Measurements from ENCODE around the gene C16orf96. TPM values are rescaled to one million over a fixed set of nuclear protein-coding genes. Genes with fewer than 3 reads are reported as not detected.

C16orf96 gene
- total RNA-seq, 2 donors from 2014 or later: 0.08 TPM; not detected in 1

GRCh38 chr16:4552541-4552940, 3.6 kb upstream of the C16orf96 start:
- Histone ChIP-seq H3K9ac (ENCODE audit: low read depth in 2 of 2, low read length in 2 of 2) (no peak overlapping the region), H3K4me1 (no peaks in the 10 kb centered on the region), H3K36me3 (no peaks in the 10 kb centered on the region), H3K9me3 (no peaks in the 10 kb centered on the region), H3K27ac (no peak overlapping the region), H3K4me3 (no peak overlapping the region), H3K27me3 (no peaks in the 10 kb centered on the region)
- no peak for TF ChIP-seq CTCF (IDR thresholded peaks at IDR 0.05)
- intact Hi-C loops (cut with DNase I): no loop called here
- DNase-seq: no peak

GRCh38 chr16:4556580-4556979, 440 bp downstream of the C16orf96 start:
- intact Hi-C loops (cut with DNase I): no loop called here
- Histone ChIP-seq H3K36me3 (no peaks in the 10 kb centered on the region), H3K9me3 (no peaks in the 10 kb centered on the region), H3K27me3 (no peaks in the 10 kb centered on the region), H3K27ac (no peak overlapping the region), H3K9ac (ENCODE audit: low read depth in 2 of 2, low read length in 2 of 2) (no peak overlapping the region), H3K4me3 (no peak overlapping the region), H3K4me1 (no peaks in the 10 kb centered on the region)
- no peak for DNase-seq
- no peak for TF ChIP-seq CTCF (IDR thresholded peaks at IDR 0.05)

- Histone ChIP-seq H3K27ac (no peak overlapping the region), H3K4me3 (no peak overlapping the region), H3K9ac (ENCODE audit: low read depth in 2 of 2, low read length in 2 of 2) (no peak overlapping the region), H3K36me3 (no peaks in the 10 kb centered on the region), H3K4me1 (no peaks in the 10 kb centered on the region), H3K9me3 (no peaks in the 10 kb centered on the region), H3K27me3 (no peaks in the 10 kb centered on the region)
- DNase-seq: no peak
- intact Hi-C loops (cut with DNase I): no loop called here
- TF ChIP-seq CTCF (IDR thresholded peaks at IDR 0.05): no peak
Observed at GRCh38 chr16:4557973-4558372, 1.8 kb downstream of the C16orf96 start.

GRCh38 chr16:4561596-4561995, 5.5 kb downstream of the C16orf96 start:
- TF ChIP-seq CTCF (IDR thresholded peaks at IDR 0.05): no peak
- Histone ChIP-seq H3K4me1 (no peaks in the 10 kb centered on the region), H3K4me3 (no peak overlapping the region), H3K27ac (no peak overlapping the region), H3K27me3 (no peaks in the 10 kb centered on the region), H3K9me3 (no peaks in the 10 kb centered on the region), H3K9ac (ENCODE audit: low read depth in 2 of 2, low read length in 2 of 2) (no peak overlapping the region), H3K36me3 (no peaks in the 10 kb centered on the region)
- no peak for DNase-seq
- intact Hi-C loops (cut with DNase I): no loop called here

GRCh38 chr16:4564661-4565267, 8.6 kb downstream of the C16orf96 start:
- intact Hi-C loops (cut with DNase I): no loop called here
- Histone ChIP-seq H3K4me1 (no peaks in the 10 kb centered on the region), H3K9me3 (no peaks in the 10 kb centered on the region), H3K36me3 (no peaks in the 10 kb centered on the region), H3K27me3 (no peaks in the 10 kb centered on the region), H3K4me3 (no peak overlapping the region), H3K27ac (no peak overlapping the region), H3K9ac (ENCODE audit: low read depth in 2 of 2, low read length in 2 of 2) (no peak overlapping the region)
- TF ChIP-seq CTCF (IDR thresholded peaks at IDR 0.05): no peak
- no peak for DNase-seq

Measured in colonic mucosa (tissue), 4 donors.